Prostate gland (tissue), 2 donors: Measurements from ENCODE around the gene S100A16.

ENCODE experiments used
- CTCF ChIP-seq, 4 experiments: fragments of 200-600 bp in 2 of 4; fragments of 450-650 bp in 2 of 4; sonication (generic) in 2 of 4; IDR thresholded peaks; 1 replicate in 3 of 4; 2 replicates in 1 of 4; pipeline ENCODE4 v1.5.1; 2016 to 2019; ENCODE audit warnings: antibody characterized with exemption in 4 of 4, mild to moderate bottlenecking in 2 of 4, moderate library complexity in 2 of 4
- POLR2A ChIP-seq: fragments of 450-650 bp; IDR thresholded peaks from one replicate; pipeline ENCODE4 v1.6.1; 2016; ENCODE audit warnings: antibody characterized with exemption, mild to moderate bottlenecking

- TF ChIP-seq CTCF (IDR thresholded peaks at IDR 0.05) (no peak), POLR2A (no peak)
Observed at GRCh38 chr1:153570874-153571273, 42.1 kb downstream of the S100A16 start.
